Testis (tissue), 2 donors: ENCODE data around the gene RNF183.

Experiments used
- CTCF ChIP-seq, 3 experiments: fragments of 450-650 bp in 2 of 3; fragments of 200-600 bp in 1 of 3; sonication (generic) in 1 of 3; IDR thresholded peaks; one replicate each; pipeline ENCODE4 v1.5.1; 2016 to 2019; ENCODE audit warnings: antibody characterized with exemption in 3 of 3, mild to moderate bottlenecking in 2 of 3, moderate library complexity in 1 of 3
- POLR2A ChIP-seq: fragments of 450-650 bp; IDR thresholded peaks from one replicate; pipeline ENCODE4 v1.6.1; 2017; ENCODE audit warnings: antibody characterized with exemption, mild to moderate bottlenecking, moderate library complexity

DNA sequence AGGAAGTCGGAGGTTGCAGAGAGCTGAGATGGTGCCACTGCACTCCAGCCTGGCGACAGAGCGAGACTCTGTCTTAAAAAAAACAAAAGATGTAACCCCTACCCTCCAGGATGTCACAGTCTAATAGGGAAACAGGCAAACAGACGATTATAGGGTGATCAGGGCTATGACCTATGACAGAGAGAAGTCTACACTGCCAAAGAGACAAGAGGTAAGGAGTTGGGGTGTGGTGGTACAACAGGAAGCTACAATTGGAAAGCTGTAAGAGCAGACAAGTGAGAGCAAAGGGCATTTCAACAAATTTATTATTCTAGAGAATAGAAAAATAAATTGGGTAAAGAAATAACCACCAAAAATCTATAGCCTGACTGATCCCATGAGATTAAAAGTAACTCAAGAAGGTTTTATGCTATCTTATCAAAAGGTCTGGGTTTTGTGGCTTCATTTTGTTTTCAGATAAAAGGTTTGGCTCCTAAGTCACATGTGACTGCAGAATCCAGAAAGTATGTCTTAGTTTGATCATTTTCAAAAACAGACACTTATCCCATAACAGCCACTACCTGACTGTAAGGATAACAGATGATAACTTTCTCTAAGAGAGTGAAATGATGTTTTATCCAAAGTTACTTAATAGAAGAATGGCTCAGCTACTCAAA lies 35.1 kb downstream of the RNF183 start:
- TF ChIP-seq CTCF (IDR thresholded peaks at IDR 0.05) (no peak), POLR2A (no peak)
